Mesodermal cell (in vitro differentiated cells): ENCODE data around the gene SLC22A23.
A peak's percentile ranks its signal among the peaks of the same experiment; 100 is the strongest.

Source experiments
- H3K27ac ChIP-seq: 2 replicates; pipeline ENCODE4 v1.7.0; 2013; ENCODE audit warnings: mild to moderate bottlenecking, low read depth, low read length, moderate library complexity; ENCODE audit not compliant: severe bottlenecking
- H3K36me3 ChIP-seq: 2 replicates; pipeline ENCODE4 v1.7.1; 2013; ENCODE audit warnings: mild to moderate bottlenecking, low read length, moderate library complexity; ENCODE audit not compliant: control insufficient read depth, insufficient read depth
- H3K4me1 ChIP-seq: one replicate; pipeline ENCODE4 v1.7.1; 2013; ENCODE audit warnings: mild to moderate bottlenecking, low read length; ENCODE audit not compliant: insufficient read depth, control insufficient read depth, poor library complexity, severe bottlenecking
- H3K4me3 ChIP-seq: 2 replicates; pipeline ENCODE4 v1.7.0; 2013; ENCODE audit warnings: low read length, control low read depth, mild to moderate bottlenecking; ENCODE audit not compliant: insufficient read depth, poor library complexity, severe bottlenecking; ENCODE audit errors: extremely low read depth
- H3K9me3 ChIP-seq: 2 replicates; pipeline ENCODE4 v1.7.1; 2013; ENCODE audit warnings: mild to moderate bottlenecking, low read length, moderate library complexity; ENCODE audit not compliant: control insufficient read depth
- WGBS, 2 experiments: methylation state at CpG; one replicate each; pipeline ENCODE4 v1.1.5; 2013; ENCODE audit warnings: missing lambda C conversion rate in 2 of 2; ENCODE audit not compliant: insufficient coverage in 2 of 2; 5-methylcytosine and 5-hydroxymethylcytosine counted together

Gene SLC22A23

DNA sequence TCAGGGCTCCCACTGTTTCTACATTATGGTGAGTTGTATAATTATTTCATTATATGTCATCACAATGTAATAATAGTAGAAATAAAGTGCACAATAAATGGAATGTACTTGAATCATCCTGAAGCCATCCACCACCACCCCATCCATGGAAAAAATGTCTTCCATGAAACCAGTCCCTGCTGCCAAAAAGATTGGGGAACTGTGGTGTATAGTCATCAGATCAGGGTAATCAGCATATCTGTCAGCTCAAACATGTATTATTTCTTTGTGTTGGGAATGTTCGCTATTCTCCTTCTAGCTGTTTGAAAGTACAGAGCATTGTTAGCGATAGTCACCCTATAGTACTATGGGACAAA, 33.8 kb upstream of the SLC22A23 start:
- Histone ChIP-seq H3K36me3 (no peaks in the 10 kb centered on the region), H3K9me3 (no peaks in the 10 kb centered on the region), H3K27ac (no peak overlapping the region), H3K4me1 (no peaks in the 10 kb centered on the region), H3K4me3 (no peak overlapping the region)
- 83 to 100% methylated on average over 1 of the region's 2 CpGs for WGBS, 2 experiments

DNA sequence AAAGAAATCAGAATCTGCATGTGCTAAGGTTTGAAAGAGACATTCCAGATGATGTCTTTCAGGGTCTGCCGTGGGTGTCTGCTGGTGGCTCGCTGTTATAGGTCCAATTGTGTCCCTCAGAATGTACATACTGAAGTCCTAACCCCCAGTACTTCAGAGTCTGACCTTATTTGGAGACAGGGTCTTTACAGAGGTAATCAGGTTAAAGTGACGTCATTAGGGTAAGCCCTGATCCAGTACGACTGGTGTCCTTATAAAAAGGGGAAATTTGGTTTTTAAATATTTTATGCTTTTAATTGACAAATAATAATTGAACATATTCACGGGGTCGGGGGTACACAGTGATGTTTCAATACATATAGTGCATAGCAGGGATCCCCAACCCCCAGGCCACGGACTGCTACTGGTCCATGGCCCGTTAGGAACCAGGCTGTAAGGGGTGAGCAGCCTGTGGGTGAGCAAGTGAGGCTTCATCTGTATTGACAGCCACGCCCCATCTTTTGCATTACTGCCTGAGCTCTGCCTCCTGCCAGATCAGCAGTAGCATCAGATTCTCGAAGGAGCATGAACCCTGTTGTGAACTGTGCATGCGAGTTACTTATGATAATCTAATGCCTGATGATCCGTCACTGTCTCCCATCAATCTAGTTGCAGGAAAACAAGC, 33.2 kb upstream of the SLC22A23 start:
- no peak overlapping the region for H3K27ac ChIP-seq
- 76 to 81% methylated on average over 6 to 7 of the region's 12 CpGs for WGBS, 2 experiments

DNA sequence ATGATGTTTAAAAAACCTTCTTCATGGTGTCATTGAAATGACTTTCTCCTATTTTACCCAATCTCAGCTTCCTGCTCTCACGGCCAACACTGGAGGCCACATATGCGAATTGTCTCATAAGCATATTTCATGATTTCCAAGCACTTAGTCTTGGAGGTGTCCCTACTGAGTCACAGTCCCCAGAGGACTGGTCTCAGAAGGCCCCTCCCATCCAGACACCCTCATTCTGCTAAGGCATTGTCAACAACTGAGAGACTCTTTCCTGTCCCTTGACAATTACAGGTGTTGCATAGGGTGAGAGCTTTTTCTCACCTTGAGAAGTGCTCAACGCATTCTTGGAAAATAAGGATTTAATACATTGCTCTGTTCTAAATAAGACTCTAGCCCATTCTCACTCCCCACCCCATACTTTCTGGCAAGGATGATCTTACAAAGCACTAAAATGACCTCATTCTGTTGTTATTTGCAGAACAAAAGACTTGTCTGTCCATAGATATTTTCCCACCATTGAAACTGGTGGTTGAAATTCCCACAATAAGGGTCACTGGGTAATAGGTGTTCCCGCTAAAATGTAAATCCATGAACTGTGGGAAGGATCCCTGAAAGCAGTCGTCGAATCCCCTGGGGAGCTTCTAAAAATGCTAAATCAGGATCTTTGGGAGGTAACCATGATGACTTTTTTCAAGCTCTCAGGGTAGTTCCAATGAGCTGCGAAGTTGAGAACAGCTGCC, 32.3 kb upstream of the SLC22A23 start:
- Histone ChIP-seq H3K36me3 (no peaks in the 10 kb centered on the region), H3K4me1 (no peaks in the 10 kb centered on the region), H3K27ac (peak overlapping the region; percentile 55), H3K4me3 (no peak overlapping the region), H3K9me3 (peaks cover 4% of the 10 kb centered on the region)
- whole genome bisulfite sequencing, 2 experiments = 45 to 49% methylated on average over 6 of the region's 7 CpGs

More for the DNA sequence above, 33.2 kb upstream of the SLC22A23 start:
- Histone ChIP-seq H3K9me3 (no peaks in the 10 kb centered on the region), H3K4me3 (no peak overlapping the region), H3K4me1 (no peaks in the 10 kb centered on the region), H3K36me3 (no peaks in the 10 kb centered on the region)

DNA sequence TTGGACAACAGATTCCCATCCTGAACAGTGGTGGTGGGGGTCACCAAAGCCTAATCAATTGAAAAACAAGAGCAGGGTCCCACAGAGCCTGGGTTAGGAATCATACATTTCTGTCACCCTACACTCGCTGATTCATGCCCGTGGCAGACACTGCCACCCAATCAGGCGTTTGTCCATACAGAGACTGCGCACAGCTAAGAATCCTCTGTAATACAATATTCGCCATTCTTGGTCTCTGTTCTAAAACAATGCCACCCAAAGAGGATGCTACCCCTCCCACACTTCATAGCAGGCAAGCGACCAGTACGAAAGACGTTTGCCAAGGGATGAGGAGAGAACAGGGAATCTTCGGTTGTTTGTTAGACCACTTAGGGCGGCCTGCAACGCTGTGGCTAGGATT, 28.1 kb upstream of the SLC22A23 start:
- peaks cover 7% of the 10 kb centered on the region for H3K9me3 ChIP-seq
- H3K4me3 ChIP-seq = no peak overlapping the region
- H3K36me3 ChIP-seq = no peaks in the 10 kb centered on the region
- peaks cover 5% of the 10 kb centered on the region for H3K4me1 ChIP-seq
- 95% methylated on average over 11 of the region's 11 CpGs for WGBS, 2 experiments
- H3K27ac ChIP-seq = no peak overlapping the region

DNA sequence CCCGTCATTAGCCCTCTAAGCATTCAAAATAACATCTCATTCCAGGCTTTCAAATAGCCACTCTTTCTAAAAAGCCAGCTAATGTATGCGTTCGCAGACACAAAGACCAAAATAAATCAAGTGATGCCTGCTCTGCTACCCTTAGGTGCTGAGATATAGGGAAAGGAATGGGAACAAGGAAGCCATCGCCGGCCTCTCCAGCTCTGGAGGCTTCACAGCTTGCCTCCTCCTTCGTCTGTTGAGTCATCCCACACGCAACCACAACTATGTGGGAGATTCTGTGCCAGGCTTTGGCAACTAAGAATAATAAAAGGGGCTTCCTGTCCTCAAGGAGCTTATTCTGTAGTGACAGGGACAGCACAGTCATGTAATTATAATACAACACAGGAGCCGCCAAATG, 27.3 kb upstream of the SLC22A23 start:
- H3K4me3 ChIP-seq = no peak overlapping the region
- no peak overlapping the region for H3K27ac ChIP-seq
- 100% methylated on average over 1 to 4 of the region's 8 CpGs for WGBS, 2 experiments
- H3K9me3 ChIP-seq = peaks cover 10% of the 10 kb centered on the region
- H3K4me1 ChIP-seq = peaks cover 5% of the 10 kb centered on the region
- H3K36me3 ChIP-seq = no peaks in the 10 kb centered on the region

DNA sequence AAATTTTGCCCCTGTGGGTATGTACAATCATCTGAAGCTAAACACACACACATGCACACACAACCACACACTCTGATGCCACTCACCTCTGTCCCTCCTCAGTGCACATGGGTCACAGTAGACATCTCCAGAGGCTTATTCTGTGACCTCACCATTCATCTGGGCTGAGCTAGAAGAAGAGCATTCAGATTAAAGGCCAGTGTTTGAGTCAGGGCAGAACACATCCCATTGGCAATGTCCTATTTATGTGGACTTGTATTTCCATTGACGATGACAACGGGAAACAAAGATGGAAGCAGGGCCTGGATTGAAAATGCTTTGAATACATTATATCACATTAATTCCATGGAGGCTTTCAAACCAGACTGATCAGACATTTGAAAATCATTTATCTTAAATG, 26.8 kb upstream of the SLC22A23 start:
- no peak overlapping the region for H3K27ac ChIP-seq
- 100% methylated on average over 1 of the region's 2 CpGs; no CpG with 5 or more reads in 1 of the 2 experiments for WGBS, 2 experiments

DNA sequence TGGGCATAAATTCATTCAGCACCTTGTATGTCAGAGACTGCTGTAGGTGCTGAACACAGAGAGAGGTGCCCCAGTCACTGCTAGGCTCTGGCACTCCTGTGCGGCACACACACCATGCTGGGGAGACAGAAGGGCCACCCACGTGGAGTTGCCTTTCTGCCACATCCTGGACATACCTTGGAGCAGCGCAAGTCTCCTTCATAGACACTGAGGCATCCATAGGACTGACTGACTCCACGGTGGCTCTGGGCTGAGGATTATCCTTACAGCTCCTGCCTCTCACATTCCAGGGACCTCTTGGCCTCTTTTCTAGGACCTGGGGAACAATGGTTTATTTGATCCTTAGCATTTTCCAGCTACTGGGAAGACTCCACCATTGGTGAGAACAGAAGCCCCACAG, 26.0 kb upstream of the SLC22A23 start:
- H3K36me3 ChIP-seq = no peaks in the 10 kb centered on the region

More for the DNA sequence above, 26.8 kb upstream of the SLC22A23 start:
- Histone ChIP-seq H3K9me3 (peaks cover 10% of the 10 kb centered on the region), H3K4me3 (no peak overlapping the region), H3K4me1 (peaks cover 5% of the 10 kb centered on the region), H3K36me3 (no peaks in the 10 kb centered on the region)

DNA sequence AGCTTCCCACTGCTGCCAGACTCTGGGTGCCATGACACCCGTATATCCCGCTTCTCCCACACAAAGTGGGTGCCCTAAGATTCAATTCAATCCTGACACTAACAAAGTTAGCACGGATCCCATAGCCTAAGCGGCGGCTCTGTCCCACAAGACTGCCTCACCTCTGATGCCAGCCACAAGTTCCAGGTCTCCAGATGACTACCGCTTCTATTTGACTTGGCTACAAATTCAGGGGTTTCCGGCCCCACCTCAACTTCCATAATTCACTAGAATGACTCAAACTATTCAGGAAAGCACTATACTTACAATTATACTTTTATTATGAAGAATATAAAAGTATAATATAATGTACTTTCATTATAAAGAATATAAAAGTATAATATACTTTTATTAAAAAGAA, 24.8 kb upstream of the SLC22A23 start:
- no peak overlapping the region for H3K4me3 ChIP-seq
- 96 to 97% methylated on average over 5 to 6 of the region's 7 CpGs for WGBS, 2 experiments

More for the DNA sequence above, 26.0 kb upstream of the SLC22A23 start:
- Histone ChIP-seq H3K9me3 (peaks cover 10% of the 10 kb centered on the region), H3K4me3 (no peak overlapping the region), H3K4me1 (peaks cover 5% of the 10 kb centered on the region), H3K27ac (no peak overlapping the region)
- WGBS, 2 experiments = 68 to 81% methylated on average over 4 of the region's 4 CpGs

DNA sequence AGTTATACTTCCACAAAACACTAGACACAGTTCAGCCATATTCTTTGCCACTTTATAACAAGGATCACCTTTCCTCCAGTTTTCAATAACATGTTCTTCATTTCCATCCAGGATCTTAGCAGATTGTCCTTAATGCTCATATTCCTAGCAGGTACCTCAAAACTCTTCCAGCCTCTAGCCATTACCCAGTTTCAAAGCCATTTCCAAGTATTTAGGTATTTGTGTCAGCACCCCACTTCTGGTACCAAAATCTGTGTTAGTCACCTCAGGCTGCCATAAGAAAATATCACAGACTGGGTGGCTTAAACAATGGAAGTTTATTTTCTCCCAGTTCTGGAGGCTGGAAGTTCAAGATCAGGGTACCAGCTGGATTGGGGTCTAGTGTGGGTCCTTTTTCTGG, 23.2 kb upstream of the SLC22A23 start:
- no peak overlapping the region for H3K4me3 ChIP-seq
- peaks cover 5% of the 10 kb centered on the region for H3K4me1 ChIP-seq
- peaks cover 10% of the 10 kb centered on the region for H3K9me3 ChIP-seq
- H3K36me3 ChIP-seq = no peaks in the 10 kb centered on the region
- H3K27ac ChIP-seq = no peak overlapping the region

More for the DNA sequence above, 24.8 kb upstream of the SLC22A23 start:
- Histone ChIP-seq H3K4me1 (peaks cover 5% of the 10 kb centered on the region), H3K9me3 (peaks cover 10% of the 10 kb centered on the region), H3K36me3 (no peaks in the 10 kb centered on the region), H3K27ac (no peak overlapping the region)

DNA sequence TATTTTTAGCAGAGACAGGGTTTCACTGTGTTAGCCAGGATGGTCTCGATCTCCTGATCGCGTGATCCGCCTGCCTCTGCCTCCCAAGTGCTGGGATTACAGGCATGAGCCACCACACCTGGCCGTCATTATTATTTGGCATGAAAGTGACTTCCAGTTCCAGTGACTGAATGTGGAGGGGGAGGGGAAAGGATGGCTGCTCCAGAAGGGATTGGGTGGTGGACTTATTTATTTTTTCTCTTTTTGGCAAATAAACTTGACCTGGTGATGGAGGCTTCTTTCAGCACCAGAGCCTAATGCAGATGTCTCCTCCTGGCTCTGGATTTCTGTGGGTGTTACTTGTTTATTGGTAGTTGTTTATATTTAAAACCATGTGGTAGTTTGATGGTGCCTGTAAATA, 16.9 kb upstream of the SLC22A23 start:
- peaks cover 7% of the 10 kb centered on the region for H3K4me1 ChIP-seq
- WGBS, 2 experiments = 85 to 94% methylated on average over 5 of the region's 5 CpGs
- H3K36me3 ChIP-seq = no peaks in the 10 kb centered on the region
- H3K4me3 ChIP-seq = no peak overlapping the region
- H3K27ac ChIP-seq = no peak overlapping the region
- no peaks in the 10 kb centered on the region for H3K9me3 ChIP-seq

DNA sequence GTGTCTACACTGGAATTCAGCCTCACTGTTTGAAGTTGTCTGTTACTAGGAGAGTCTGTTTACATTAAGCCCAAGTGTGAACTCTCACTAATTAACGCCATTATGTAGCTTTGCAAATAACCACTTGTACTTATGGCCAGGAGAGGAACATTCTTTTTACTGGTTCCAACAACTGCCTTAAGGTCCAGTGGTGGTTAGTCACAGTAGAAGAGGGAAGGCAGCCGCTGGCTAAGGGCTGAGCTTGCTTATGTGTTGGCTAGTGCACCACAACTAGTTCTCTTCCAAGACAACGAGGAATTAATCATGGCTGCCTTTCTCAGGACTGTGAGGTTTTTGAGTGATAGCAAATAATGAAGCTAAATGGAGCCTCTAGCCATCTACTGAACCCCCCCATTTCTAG, 14.9 kb upstream of the SLC22A23 start:
- WGBS, 2 experiments = 88% methylated on average over 2 of the region's 3 CpGs; no CpG with 5 or more reads in 1 of the 2 experiments
- Histone ChIP-seq H3K4me1 (peaks cover 7% of the 10 kb centered on the region), H3K27ac (no peak overlapping the region), H3K36me3 (no peaks in the 10 kb centered on the region), H3K4me3 (no peak overlapping the region), H3K9me3 (no peaks in the 10 kb centered on the region)
